Neural cell (in vitro differentiated cells): ENCODE data around the gene TREML1.

Experiments used
- CTCF ChIP-seq: fragments of 450-650 bp; IDR thresholded peaks from 2 replicates; pipeline ENCODE4 v1.5.1; 2014; ENCODE audit warnings: antibody characterized with exemption, mild to moderate bottlenecking, moderate library complexity; ENCODE audit not compliant: poor library complexity, severe bottlenecking
- EZH2 ChIP-seq: fragments of 200-600, 300-800 bp; shearing (Covaris generic), sonication (generic); IDR thresholded peaks from 2 replicates; pipeline ENCODE4 v1.6.1; 2014; ENCODE audit warnings: antibody characterized with exemption, low read length, borderline replicate concordance, mild to moderate bottlenecking; ENCODE audit not compliant: insufficient read depth, poor library complexity, severe bottlenecking
- POLR2AphosphoS5 ChIP-seq: IDR thresholded peaks from 2 replicates; pipeline ENCODE4 v1.6.1; 2012
- RAD21 ChIP-seq: fragments of 450-650 bp; conservative IDR thresholded peaks from 2 replicates; pipeline ENCODE4 v1.6.1; 2014; ENCODE audit warnings: antibody characterized with exemption, mild to moderate bottlenecking, moderate library complexity
- SMC3 ChIP-seq: fragments of 450-650 bp; conservative IDR thresholded peaks from 2 replicates; pipeline ENCODE4 v1.6.1; 2014; ENCODE audit warnings: antibody characterized with exemption, mild to moderate bottlenecking, moderate library complexity; ENCODE audit not compliant: poor library complexity
- TAF1 ChIP-seq: IDR thresholded peaks from 2 replicates; pipeline ENCODE4 v1.6.1; 2012; ENCODE audit warnings: low read depth

DNA sequence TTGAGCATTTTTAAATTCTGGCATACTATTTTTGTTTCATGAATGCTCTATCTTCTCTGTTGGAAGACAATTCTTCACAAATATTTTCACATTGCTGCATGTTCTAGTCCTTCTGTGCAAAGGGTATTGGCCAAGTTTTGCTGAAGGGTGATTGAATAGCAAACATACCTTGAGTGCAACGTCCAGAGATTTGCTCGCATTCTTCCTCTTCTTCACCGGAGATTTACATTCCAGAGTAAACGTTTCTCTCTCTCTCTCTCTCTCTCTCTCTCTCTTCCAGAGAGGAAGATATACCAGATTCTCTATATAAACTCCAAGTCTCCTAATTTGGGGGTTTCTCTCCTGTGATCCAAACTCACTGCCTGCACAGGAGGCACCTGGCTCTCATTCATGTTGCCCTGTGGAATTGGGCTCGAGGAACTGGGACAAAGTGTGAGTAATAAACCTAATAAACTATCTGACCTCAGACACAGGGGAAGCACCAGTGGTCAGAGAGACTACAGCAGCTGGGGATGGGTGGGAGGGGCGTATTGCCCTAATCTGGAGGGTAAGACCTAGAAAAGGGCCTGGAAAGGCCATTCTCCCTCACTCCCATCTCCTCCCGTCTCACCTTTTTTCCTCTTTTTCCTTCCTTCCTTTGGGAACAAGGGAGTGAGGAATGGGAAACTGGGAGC, 1.1 kb upstream of the TREML1 start:
- TF ChIP-seq TAF1 (no peak), CTCF (no peak), EZH2 (no peak), RAD21 (no peak), POLR2AphosphoS5 (no peak), SMC3 (no peak)
